ENCODE results near the gene CUX1.

- TF ChIP-seq CTCF (IDR thresholded peaks at IDR 0.05): no peak
- TF ChIP-seq POLR2A (IDR thresholded peaks at IDR 0.05): no peak
Observed at GRCh38 chr7:101832685-101833375, 15.4 kb downstream of the CUX1 start.

Data from uterus (tissue), 2 donors.